22Rv1 (cell line): Measurements from ENCODE around the gene CXCL12.

ENCODE experiments used
- CTCF ChIP-seq: fragments of 450-650 bp; IDR thresholded peaks from 2 replicates; pipeline ENCODE4 v1.5.1; 2017; ENCODE audit warnings: mild to moderate bottlenecking
- ZFX ChIP-seq: fragments of 450-650 bp; IDR thresholded peaks from 2 replicates; pipeline ENCODE4 v1.6.1; 2017; ENCODE audit warnings: antibody characterized with exemption, borderline replicate concordance

- TF ChIP-seq CTCF (no peak), ZFX (no peak)
Measured at GRCh38 chr10:44355630-44356029, 29.3 kb downstream of the CXCL12 start.
